H1 (cell line): ENCODE measurements around the gene FAM53A. TPM values are rescaled to one million over a fixed set of nuclear protein-coding genes. Genes with fewer than 3 reads are reported as not detected.

Source experiments
- ATF2 ChIP-seq: IDR thresholded peaks from 2 replicates; pipeline ENCODE4 v1.6.1; 2012; ENCODE audit warnings: low read length, inconsistent platforms
- BCL11A ChIP-seq, 2 experiments: IDR thresholded peaks; one replicate each; pipeline ENCODE4 v1.6.1; 2011; ENCODE audit warnings: low read depth in 2 of 2, low read length in 2 of 2, mild to moderate bottlenecking in 2 of 2
- EP300 ChIP-seq, 2 experiments: IDR thresholded peaks; 1 replicate in 1 of 2; 2 replicates in 1 of 2; pipeline ENCODE4 v1.6.1; 2011 to 2012; ENCODE audit warnings: low read depth in 2 of 2, low read length in 2 of 2, mild to moderate bottlenecking in 2 of 2, borderline replicate concordance in 1 of 2, inconsistent platforms in 1 of 2, moderate library complexity in 1 of 2
- GABPA ChIP-seq: IDR thresholded peaks from 2 replicates; pipeline ENCODE4 v1.6.1; 2011; ENCODE audit warnings: mild to moderate bottlenecking, low read length, moderate library complexity, borderline replicate concordance; ENCODE audit not compliant: insufficient read depth
- RXRA ChIP-seq: IDR thresholded peaks from 2 replicates; pipeline ENCODE4 v1.6.1; 2011; ENCODE audit warnings: low read depth, mild to moderate bottlenecking, low read length, moderate library complexity; ENCODE audit not compliant: insufficient read depth
- polyA plus RNA-seq, 7 experiments: library from polyadenylated mRNA; depleted of rRNA in 3 of 7; stranded (reverse) in 5 of 7; unstranded in 2 of 7; fragments of >200 nt in 5 of 7; fragments of 200-250 nt in 2 of 7; gene quantifications; 1 replicate in 5 of 7; 2 replicates in 1 of 7; 4 replicates in 1 of 7; pipeline versions ENCODE4 v1.2.1 to v1.2.3, GENCODE V29; 2011 to 2013; ENCODE audit warnings: missing spikeins in 2 of 7, mixed read lengths in 2 of 7
- total RNA-seq: library from RNA; stranded (reverse); fragmentation: NEBNext Ultra II Directional; extraction: Animal tissue kit (Norgen Biotek cat#: 25700); gene quantifications from 2 replicates; pipeline ENCODE4 v1.2.1, GENCODE V29; 2021

Gene FAM53A
- total and polyA plus RNA-seq, 2 of the 8 experiments (the other 6 are each of a cell fraction or from before 2014, with no cell fraction given), result 1.9 to 2.0 TPM

GRCh38 chr4:1631136-1631535 lies 53.0 kb downstream of the FAM53A start (continued):
- no peak for TF ChIP-seq EP300 (IDR thresholded peaks at IDR 0.05; ENCODE audit: borderline replicate concordance in 1 of 2, low read depth in 2 of 2, low read length in 2 of 2)
- TF ChIP-seq BCL11A (IDR thresholded peaks at IDR 0.05; ENCODE audit: low read depth in 2 of 2, low read length in 2 of 2), result no peak
- no peak for TF ChIP-seq GABPA
- TF ChIP-seq ATF2, result no peak
- TF ChIP-seq RXRA, result no peak
- TF ChIP-seq, all 59 proteins: peak for 0
